Nephron (organoid): ENCODE results near the gene ZIC5.
A peak's percentile ranks its signal among the peaks of the same experiment; 100 is the strongest.

Experiments used
- H3K27ac Mint-ChIP-seq, 3 experiments: 2 replicates each; pipeline ENCODE4 v1.8.0; 2020; ENCODE audit warnings: mixed read lengths in 3 of 3, mild to moderate bottlenecking in 2 of 3, moderate library complexity in 1 of 3
- H3K27me3 Mint-ChIP-seq: 2 replicates; pipeline ENCODE4 v1.8.0; 2021; ENCODE audit warnings: low read depth, mild to moderate bottlenecking, moderate library complexity, mixed read lengths
- H3K36me3 Mint-ChIP-seq: 2 replicates; pipeline ENCODE4 v1.8.0; 2020; ENCODE audit warnings: low read depth, mixed read lengths
- H3K4me1 Mint-ChIP-seq: 2 replicates; pipeline ENCODE4 v1.8.0; 2020; ENCODE audit warnings: mixed read lengths
- H3K4me3 Mint-ChIP-seq, 3 experiments: 2 replicates each; pipeline ENCODE4 v1.8.0; 2020; ENCODE audit warnings: mild to moderate bottlenecking in 3 of 3, mixed read lengths in 3 of 3, moderate library complexity in 2 of 3
- H3K9me3 Mint-ChIP-seq: 2 replicates; pipeline ENCODE4 v1.8.0; 2020; ENCODE audit warnings: mixed read lengths
- TF ChIP-seq, protein P1 (sequence below), 3 experiments: fragments of 200-600 bp; sonication (generic); IDR thresholded peaks; one replicate each; pipeline ENCODE4 v1.5.0; 2021; ENCODE audit warnings: antibody characterized with exemption in 3 of 3; ENCODE audit not compliant: unreplicated experiment in 3 of 3

Gene ZIC5

GRCh38 chr13:99938635-99939034 lies 32.9 kb downstream of the ZIC5 start:
- Mint-ChIP-seq H3K27ac (no peak overlapping the region), H3K4me3 (no peak overlapping the region)

DNA sequence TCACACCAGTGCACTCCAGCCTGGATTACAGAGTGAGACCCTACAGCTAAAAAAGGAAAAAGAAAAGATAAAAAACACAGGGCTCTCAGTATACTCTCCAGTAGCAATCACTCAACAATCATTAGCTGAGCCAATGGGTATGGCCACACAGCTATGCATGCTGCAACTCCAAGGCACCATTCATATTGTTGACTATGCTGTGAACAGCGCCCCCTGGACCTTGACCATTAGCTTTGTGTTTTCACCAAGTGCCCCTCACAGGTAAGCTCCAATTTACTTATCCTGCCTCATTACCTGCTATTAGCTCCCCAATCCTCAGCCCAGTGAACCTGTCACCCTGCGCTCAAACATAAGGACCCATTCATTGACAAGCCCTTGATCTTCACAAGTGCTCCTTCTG lies 35.8 kb downstream of the ZIC5 start:
- peaks cover 5% of the 10 kb centered on the region for H3K4me1 Mint-ChIP-seq

More at GRCh38 chr13:99938635-99939034, 32.9 kb downstream of the ZIC5 start:
- TF ChIP-seq, protein P1, sequence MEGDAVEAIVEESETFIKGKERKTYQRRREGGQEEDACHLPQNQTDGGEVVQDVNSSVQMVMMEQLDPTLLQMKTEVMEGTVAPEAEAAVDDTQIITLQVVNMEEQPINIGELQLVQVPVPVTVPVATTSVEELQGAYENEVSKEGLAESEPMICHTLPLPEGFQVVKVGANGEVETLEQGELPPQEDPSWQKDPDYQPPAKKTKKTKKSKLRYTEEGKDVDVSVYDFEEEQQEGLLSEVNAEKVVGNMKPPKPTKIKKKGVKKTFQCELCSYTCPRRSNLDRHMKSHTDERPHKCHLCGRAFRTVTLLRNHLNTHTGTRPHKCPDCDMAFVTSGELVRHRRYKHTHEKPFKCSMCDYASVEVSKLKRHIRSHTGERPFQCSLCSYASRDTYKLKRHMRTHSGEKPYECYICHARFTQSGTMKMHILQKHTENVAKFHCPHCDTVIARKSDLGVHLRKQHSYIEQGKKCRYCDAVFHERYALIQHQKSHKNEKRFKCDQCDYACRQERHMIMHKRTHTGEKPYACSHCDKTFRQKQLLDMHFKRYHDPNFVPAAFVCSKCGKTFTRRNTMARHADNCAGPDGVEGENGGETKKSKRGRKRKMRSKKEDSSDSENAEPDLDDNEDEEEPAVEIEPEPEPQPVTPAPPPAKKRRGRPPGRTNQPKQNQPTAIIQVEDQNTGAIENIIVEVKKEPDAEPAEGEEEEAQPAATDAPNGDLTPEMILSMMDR (IDR thresholded peaks at IDR 0.05; ENCODE audit: unreplicated experiment in 3 of 3): no peak
- Mint-ChIP-seq H3K9me3 (no peaks in the 10 kb centered on the region), H3K4me1 (no peaks in the 10 kb centered on the region), H3K36me3 (no peaks in the 10 kb centered on the region), H3K27me3 (peaks cover 19% of the 10 kb centered on the region)

DNA sequence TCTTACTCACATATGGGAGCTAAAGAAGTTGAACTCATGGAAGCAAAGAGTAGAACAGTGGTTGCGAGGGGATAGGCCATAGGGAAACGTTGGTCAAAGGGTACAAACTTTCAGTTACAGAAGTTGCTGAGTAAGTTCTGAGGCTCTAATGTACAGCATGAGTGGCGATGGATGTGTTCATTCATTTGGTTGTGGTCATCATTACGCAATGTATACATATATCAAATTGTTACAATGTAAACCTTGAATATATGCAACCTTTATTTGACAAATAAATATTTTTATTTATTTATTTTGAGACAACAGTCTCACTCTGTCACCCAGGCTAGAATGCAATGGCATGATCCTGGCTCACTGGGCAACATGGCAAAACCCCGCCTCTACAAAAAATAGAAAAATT lies 38.7 kb downstream of the ZIC5 start:
- Mint-ChIP-seq H3K4me1 (peaks cover 14% of the 10 kb centered on the region), H3K9me3 (no peaks in the 10 kb centered on the region), H3K27me3 (peaks cover 23% of the 10 kb centered on the region), H3K36me3 (no peaks in the 10 kb centered on the region), H3K27ac (no peak overlapping the region), H3K4me3 (no peak overlapping the region)
- TF ChIP-seq, protein P1 (IDR thresholded peaks at IDR 0.05; ENCODE audit: unreplicated experiment in 3 of 3): no peak

More for the DNA sequence above, 35.8 kb downstream of the ZIC5 start:
- Mint-ChIP-seq H3K27me3 (peaks cover 20% of the 10 kb centered on the region), H3K36me3 (no peaks in the 10 kb centered on the region), H3K4me3 (no peak overlapping the region), H3K9me3 (no peaks in the 10 kb centered on the region), H3K27ac (no peak overlapping the region)
- TF ChIP-seq, protein P1 (IDR thresholded peaks at IDR 0.05; ENCODE audit: unreplicated experiment in 3 of 3): no peak

- H3K4me3 Mint-ChIP-seq: peak overlapping the region in 1 of 3 experiments; percentile 1
- H3K36me3 Mint-ChIP-seq: no peaks in the 10 kb centered on the region
- peaks cover 22% of the 10 kb centered on the region for H3K4me1 Mint-ChIP-seq
- peaks cover 33% of the 10 kb centered on the region for H3K27me3 Mint-ChIP-seq
- TF ChIP-seq, protein P1 (IDR thresholded peaks at IDR 0.05; ENCODE audit: unreplicated experiment in 3 of 3): no peak
- H3K27ac Mint-ChIP-seq: peak overlapping the region; percentile 28 to 54 (median 29)
- H3K9me3 Mint-ChIP-seq: no peaks in the 10 kb centered on the region
Measured at GRCh38 chr13:99930925-99931324, 40.6 kb downstream of the ZIC5 start.

DNA sequence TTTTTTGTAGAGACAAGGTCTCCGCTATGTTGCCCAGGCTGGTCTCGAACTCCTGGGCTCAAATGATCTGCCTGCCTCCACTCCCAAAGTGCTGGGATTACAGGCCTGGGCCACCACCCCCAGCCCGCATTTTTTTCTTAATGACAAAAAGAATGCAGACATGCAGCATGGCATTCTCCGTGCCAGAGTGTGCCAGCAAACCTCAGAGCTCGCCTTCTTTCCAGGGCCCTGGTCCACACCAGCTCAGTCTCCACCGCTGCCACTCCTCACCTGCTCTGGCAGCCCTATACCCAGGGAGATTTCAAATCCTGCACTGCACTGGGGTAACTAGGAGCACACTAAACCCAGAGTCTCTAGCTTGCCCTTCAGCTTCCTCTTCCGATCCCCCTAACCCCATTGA lies 41.7 kb downstream of the ZIC5 start:
- Mint-ChIP-seq H3K4me1 (peaks cover 22% of the 10 kb centered on the region), H3K4me3 (no peak overlapping the region), H3K9me3 (no peaks in the 10 kb centered on the region), H3K27ac (peak overlapping the region; percentile 28 to 54 (median 29)), H3K27me3 (peaks cover 43% of the 10 kb centered on the region), H3K36me3 (no peaks in the 10 kb centered on the region)
- TF ChIP-seq, protein P1 (IDR thresholded peaks at IDR 0.05; ENCODE audit: unreplicated experiment in 3 of 3): no peak

- no peak overlapping the region for H3K27ac Mint-ChIP-seq
- peak overlapping the region; percentile 57 to 63 (median 61) for H3K4me3 Mint-ChIP-seq
- TF ChIP-seq, protein P1 (IDR thresholded peaks at IDR 0.05; ENCODE audit: unreplicated experiment in 3 of 3): no peak
- no peaks in the 10 kb centered on the region for H3K9me3 Mint-ChIP-seq
- H3K36me3 Mint-ChIP-seq: no peaks in the 10 kb centered on the region
- H3K27me3 Mint-ChIP-seq: peaks cover 49% of the 10 kb centered on the region
- H3K4me1 Mint-ChIP-seq: peaks cover 20% of the 10 kb centered on the region
Measured at GRCh38 chr13:99926014-99926731, 45.4 kb downstream of the ZIC5 start.
